ENCODE measurements around the gene MLIP.

DNA sequence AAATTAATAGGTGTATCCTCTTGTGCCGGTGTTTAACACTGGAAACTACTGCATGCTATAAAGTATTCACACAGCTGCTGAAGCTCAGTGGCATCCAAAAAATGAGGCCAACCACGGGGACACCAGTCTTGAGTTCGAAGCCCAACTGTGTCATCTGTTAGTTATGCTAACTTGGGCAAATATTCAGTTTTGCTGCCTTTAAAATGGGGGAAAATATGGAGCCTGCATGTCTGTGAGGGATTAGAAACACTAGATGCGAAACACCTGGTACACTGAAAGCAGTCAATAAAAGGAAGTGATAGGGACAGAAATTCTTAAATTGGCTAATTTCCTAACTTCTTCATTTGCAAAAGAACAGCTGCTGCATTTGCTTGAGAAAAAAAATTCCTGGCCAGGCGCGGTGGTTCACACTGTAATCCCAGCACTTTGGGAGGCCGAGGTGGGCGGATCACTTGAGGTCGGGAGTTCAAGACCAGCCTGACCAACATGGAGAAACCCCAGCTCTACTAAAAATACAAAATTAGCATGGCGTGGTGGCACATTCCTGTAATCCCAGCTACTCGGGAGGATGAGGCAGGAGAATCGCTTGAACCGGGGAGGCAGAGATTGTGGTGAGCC, 36.6 kb upstream of the MLIP start:
- TF ChIP-seq POLR2A (IDR thresholded peaks at IDR 0.05; ENCODE audit: low read depth): no peak
- TF ChIP-seq, protein P1, sequence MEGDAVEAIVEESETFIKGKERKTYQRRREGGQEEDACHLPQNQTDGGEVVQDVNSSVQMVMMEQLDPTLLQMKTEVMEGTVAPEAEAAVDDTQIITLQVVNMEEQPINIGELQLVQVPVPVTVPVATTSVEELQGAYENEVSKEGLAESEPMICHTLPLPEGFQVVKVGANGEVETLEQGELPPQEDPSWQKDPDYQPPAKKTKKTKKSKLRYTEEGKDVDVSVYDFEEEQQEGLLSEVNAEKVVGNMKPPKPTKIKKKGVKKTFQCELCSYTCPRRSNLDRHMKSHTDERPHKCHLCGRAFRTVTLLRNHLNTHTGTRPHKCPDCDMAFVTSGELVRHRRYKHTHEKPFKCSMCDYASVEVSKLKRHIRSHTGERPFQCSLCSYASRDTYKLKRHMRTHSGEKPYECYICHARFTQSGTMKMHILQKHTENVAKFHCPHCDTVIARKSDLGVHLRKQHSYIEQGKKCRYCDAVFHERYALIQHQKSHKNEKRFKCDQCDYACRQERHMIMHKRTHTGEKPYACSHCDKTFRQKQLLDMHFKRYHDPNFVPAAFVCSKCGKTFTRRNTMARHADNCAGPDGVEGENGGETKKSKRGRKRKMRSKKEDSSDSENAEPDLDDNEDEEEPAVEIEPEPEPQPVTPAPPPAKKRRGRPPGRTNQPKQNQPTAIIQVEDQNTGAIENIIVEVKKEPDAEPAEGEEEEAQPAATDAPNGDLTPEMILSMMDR (IDR thresholded peaks at IDR 0.05): no peak
- no peak for TF ChIP-seq POLR2AphosphoS5 (IDR thresholded peaks at IDR 0.05)
- no peak for TF ChIP-seq EP300 (IDR thresholded peaks at IDR 0.05)
